HepG2 (cell line): ENCODE measurements around the gene CAMTA1. TPM values are rescaled to one million over a fixed set of nuclear protein-coding genes. Genes with fewer than 3 reads are reported as not detected.

Experiments used
- ATAC-seq: fragments of 200-7000 bp; cut with Tn5 transposase; 3 replicates; pipeline ENCODE4 v1.9.1; 2020; ENCODE audit warnings: mild to moderate bottlenecking, moderate library complexity
- BruUV-seq: library from RNA; stranded (reverse); fragments of 400-500 nt; replicated peaks from 2 replicates; lab custom pipeline; 2021; lab: Mats Ljungman, UMichigan
- CTCF ChIA-PET: fragments of 300-600 bp; formaldehyde crosslinking; extraction: SDS; loops from one replicate; lab custom pipeline; 2021; ENCODE audit warnings: low total read pairs, inconsistent platforms, low intra/inter-chr PET ratio; lab: Yijun Ruan, JAX
- POLR2A ChIA-PET: fragments of 350-600 bp; sonication (Branson Sonifier 250); formaldehyde crosslinking; loops from one replicate; lab custom pipeline; 2020; ENCODE audit warnings: antibody characterized with exemption, inconsistent platforms; lab: Yijun Ruan, JAX
- DNase-seq: peaks from one replicate; pipeline ENCODE4 v3.0.0-alpha.2; 2015; ENCODE audit warnings: low spot score
- FAIRE-seq: peaks from 3 replicates; lab custom pipeline; 2011; peaks lifted over from hg19 to GRCh38; lab: Jason Lieb, UNC
- H2AFZ ChIP-seq: one replicate; pipeline ENCODE4 v1.6.1; 2011; ENCODE audit warnings: low read length, inconsistent platforms
- H3K27ac ChIP-seq: fragments of 300-600 bp; 3 replicates; pipeline ENCODE4 v1.8.0; 2011; ENCODE audit warnings: mixed run types, mild to moderate bottlenecking, mixed read lengths, low read length, inconsistent platforms; ENCODE audit not compliant: insufficient read depth; ENCODE audit errors: extremely low read length
- H3K27me3 ChIP-seq, 2 experiments: fragments of 200-600 bp in 1 of 2; 2 replicates in 1 of 2; 3 replicates in 1 of 2; pipeline versions ENCODE4 v1.6.0 to v1.8.0; 2011; ENCODE audit warnings: low read length in 2 of 2, mild to moderate bottlenecking in 2 of 2, moderate library complexity in 2 of 2, inconsistent platforms in 1 of 2; ENCODE audit not compliant: insufficient read depth in 2 of 2, control insufficient read depth in 1 of 2
- H3K36me3 ChIP-seq, 2 experiments: fragments of 200-600 bp in 1 of 2; replicated peaks in 1 of 2; 2 replicates in 1 of 2; 3 replicates in 1 of 2; pipeline versions ENCODE4 v1.5.1 to v1.8.0; 2011; ENCODE audit warnings: low read length in 2 of 2, inconsistent platforms in 1 of 2; ENCODE audit not compliant: insufficient read depth in 2 of 2, control insufficient read depth in 1 of 2
- H3K4me1 ChIP-seq: 2 replicates; pipeline ENCODE4 v1.5.1; 2012; ENCODE audit warnings: low read length, inconsistent platforms; ENCODE audit not compliant: insufficient read depth
- H3K4me2 ChIP-seq: 2 replicates; pipeline ENCODE4 v1.6.0; 2011; ENCODE audit warnings: low read depth, low read length, inconsistent platforms
- H3K4me3 ChIP-seq, 3 experiments: fragments of 200-600 bp in 1 of 3; sonication (generic), shearing (Covaris generic) in 1 of 3; replicated peaks in 1 of 3; 2 replicates each; pipeline ENCODE4 v1.5.1; 2011 to 2016; ENCODE audit warnings: low read length in 3 of 3, inconsistent platforms in 2 of 3, low read depth in 2 of 3, mild to moderate bottlenecking in 2 of 3, control low read depth in 1 of 3, mixed read lengths in 1 of 3; ENCODE audit not compliant: insufficient read depth in 1 of 3
- H3K79me2 ChIP-seq: one replicate; pipeline ENCODE4 v1.6.1; 2011; ENCODE audit warnings: low read length, inconsistent platforms; ENCODE audit not compliant: insufficient read depth
- H3K9ac ChIP-seq: 2 replicates; pipeline ENCODE4 v1.6.0; 2011; ENCODE audit warnings: mild to moderate bottlenecking, low read depth, low read length, inconsistent platforms; ENCODE audit not compliant: insufficient read depth
- H3K9me3 ChIP-seq: 2 replicates; pipeline ENCODE4 v1.5.1; 2012; ENCODE audit warnings: mild to moderate bottlenecking, low read length
- H4K20me1 ChIP-seq: 2 replicates; pipeline ENCODE4 v1.6.0; 2011; ENCODE audit warnings: inconsistent platforms, mild to moderate bottlenecking, low read length, moderate library complexity; ENCODE audit not compliant: insufficient read depth
- AFF4 ChIP-seq: sonication (generic); formaldehyde crosslinking; IDR thresholded peaks from 2 replicates; pipeline ENCODE4 v1.4.0; 2020; ENCODE audit warnings: missing genetic modification reagents
- CENPX ChIP-seq: sonication (generic); formaldehyde crosslinking; IDR thresholded peaks from 2 replicates; pipeline ENCODE4 v1.9.0; 2021; ENCODE audit warnings: mild to moderate bottlenecking, missing genetic modification reagents, moderate library complexity
- CREM ChIP-seq, 2 experiments: sonication (generic) in 1 of 2; formaldehyde crosslinking in 1 of 2; IDR thresholded peaks; 2 replicates each; pipeline versions ENCODE4 v1.4.0 to v1.6.1; 2016 to 2020; ENCODE audit warnings: antibody characterized with exemption in 1 of 2, mild to moderate bottlenecking in 1 of 2, missing genetic modification reagents in 1 of 2
- FOSL1 ChIP-seq: sonication (generic); formaldehyde crosslinking; IDR thresholded peaks from 2 replicates; pipeline ENCODE4 v1.9.0; 2021; ENCODE audit warnings: missing genetic modification reagents, borderline replicate concordance
- HDAC1 ChIP-seq: sonication (generic); formaldehyde crosslinking; IDR thresholded peaks from 2 replicates; pipeline ENCODE4 v1.5.1; 2020; ENCODE audit warnings: mild to moderate bottlenecking, missing genetic modification reagents
- JDP2 ChIP-seq: sonication (generic); formaldehyde crosslinking; IDR thresholded peaks from 2 replicates; pipeline ENCODE4 v1.8.1; 2022; ENCODE audit warnings: missing genetic modification reagents, borderline replicate concordance
- RFXANK ChIP-seq: IDR thresholded peaks from 2 replicates; pipeline ENCODE4 v1.6.1; 2016
- STAG1 ChIP-seq: sonication (generic); formaldehyde crosslinking; IDR thresholded peaks from 2 replicates; pipeline ENCODE4 v1.4.0; 2020; ENCODE audit warnings: missing genetic modification reagents
- TFAP4 ChIP-seq: sonication (generic); IDR thresholded peaks from 2 replicates; pipeline ENCODE4 v1.6.1; 2016; ENCODE audit warnings: low read depth, borderline replicate concordance
- ZIK1 ChIP-seq: sonication (generic); formaldehyde crosslinking; IDR thresholded peaks from 2 replicates; pipeline ENCODE4 v1.5.0; 2020; ENCODE audit warnings: mild to moderate bottlenecking, low read depth, missing genetic modification reagents, borderline replicate concordance
- ZNF260 ChIP-seq: sonication (generic); formaldehyde crosslinking; IDR thresholded peaks from 2 replicates; pipeline ENCODE4 v1.4.0; 2020; ENCODE audit warnings: missing genetic modification reagents, low read depth, mild to moderate bottlenecking, borderline replicate concordance
- ZNF883 ChIP-seq: sonication (generic); formaldehyde crosslinking; IDR thresholded peaks from 2 replicates; pipeline ENCODE4 v1.5.1; 2020; ENCODE audit warnings: mild to moderate bottlenecking, missing genetic modification reagents; ENCODE audit errors: not compliant biosample characterization
- WGBS: methylation state at CpG from one replicate; pipeline ENCODE4 v1.1.6; 2017; ENCODE audit warnings: low lambda C conversion rate; 5-methylcytosine and 5-hydroxymethylcytosine counted together
- in situ Hi-C: cut with HindIII; loops from 2 replicates; pipeline ENCODE4 v1.10.0; 2017; ENCODE audit warnings: low pct_unique_long_range_greater_than_20kb; ENCODE audit not compliant: extremely low pct_ligation_motif_present
- intact Hi-C: fragments of 100-400 bp; cut with micrococcal nuclease; formaldehyde crosslinking; loops from one replicate; pipeline ENCODE4 v1.10.0; 2022; ENCODE audit not compliant: unreplicated experiment
- polyA plus RNA-seq, 8 experiments: library from polyadenylated mRNA; depleted of rRNA in 3 of 8; stranded (reverse) in 7 of 8; unstranded in 1 of 8; fragments of >200 nt; fragmentation: Illumina TruSeq in 4 of 8; extraction: Trizol in 4 of 8; gene quantifications; 2 replicates each; pipeline versions ENCODE4 v1.2.1 to v1.2.3, GENCODE V29; 2011 to 2016; ENCODE audit warnings: low read depth in 4 of 8, missing spikeins in 1 of 8, mixed read lengths in 1 of 8; ENCODE audit not compliant: insufficient read depth in 1 of 8
- total RNA-seq, 5 experiments: library from RNA; depleted of rRNA; stranded (reverse); fragments of >200 nt; fragmentation: Illumina TruSeq; extraction: Trizol; gene quantifications; 2 replicates each; pipeline ENCODE4 v1.2.3, GENCODE V29; 2016; ENCODE audit warnings: low read depth in 1 of 5
- TF ChIP-seq, protein P1 (sequence below): sonication (generic); formaldehyde crosslinking; conservative IDR thresholded peaks from 2 replicates; pipeline ENCODE4 v1.4.0; 2020; ENCODE audit warnings: mild to moderate bottlenecking, missing genetic modification reagents, moderate library complexity
- TF ChIP-seq, protein P2 (sequence below): sonication (generic); formaldehyde crosslinking; IDR thresholded peaks from 2 replicates; pipeline ENCODE4 v1.4.0; 2020; ENCODE audit warnings: missing genetic modification reagents

The CAMTA1 gene
- total and polyA plus RNA-seq, 2 of the 13 experiments (the other 11 are each of a cell fraction or from before 2014, with no cell fraction given), result 25.0 to 36.4 TPM

GRCh38 chr1:7440154-7440553 is 654.9 kb downstream of the CAMTA1 start:
- Histone ChIP-seq H3K4me2 (no peak overlapping the region), H3K9ac (no peak overlapping the region), H3K4me3 (no peak overlapping the region), H3K36me3 (no peaks in the 10 kb centered on the region), H3K27me3 (peaks cover 5 to 33% of the 10 kb centered on the region in 2 experiments), H2AFZ (no peak overlapping the region), H3K4me1 (no peaks in the 10 kb centered on the region), H3K27ac (no peak overlapping the region), H4K20me1 (no peaks in the 10 kb centered on the region), H3K79me2 (no peaks in the 10 kb centered on the region), H3K9me3 (no peaks in the 10 kb centered on the region)
- in situ Hi-C loops (no loop called here), intact Hi-C loops (no loop called here)
- ChIA-PET POLR2A (no interaction called here), CTCF (no interaction called here)
- no peak for DNase-seq
- no TSS peak for BruUV-seq
- no peak for ATAC-seq
- no peak for TF ChIP-seq ZIK1 (CRISPR knock-in tag)
- no peak for TF ChIP-seq ZNF883 (CRISPR knock-in tag)
- TF ChIP-seq, protein P1, sequence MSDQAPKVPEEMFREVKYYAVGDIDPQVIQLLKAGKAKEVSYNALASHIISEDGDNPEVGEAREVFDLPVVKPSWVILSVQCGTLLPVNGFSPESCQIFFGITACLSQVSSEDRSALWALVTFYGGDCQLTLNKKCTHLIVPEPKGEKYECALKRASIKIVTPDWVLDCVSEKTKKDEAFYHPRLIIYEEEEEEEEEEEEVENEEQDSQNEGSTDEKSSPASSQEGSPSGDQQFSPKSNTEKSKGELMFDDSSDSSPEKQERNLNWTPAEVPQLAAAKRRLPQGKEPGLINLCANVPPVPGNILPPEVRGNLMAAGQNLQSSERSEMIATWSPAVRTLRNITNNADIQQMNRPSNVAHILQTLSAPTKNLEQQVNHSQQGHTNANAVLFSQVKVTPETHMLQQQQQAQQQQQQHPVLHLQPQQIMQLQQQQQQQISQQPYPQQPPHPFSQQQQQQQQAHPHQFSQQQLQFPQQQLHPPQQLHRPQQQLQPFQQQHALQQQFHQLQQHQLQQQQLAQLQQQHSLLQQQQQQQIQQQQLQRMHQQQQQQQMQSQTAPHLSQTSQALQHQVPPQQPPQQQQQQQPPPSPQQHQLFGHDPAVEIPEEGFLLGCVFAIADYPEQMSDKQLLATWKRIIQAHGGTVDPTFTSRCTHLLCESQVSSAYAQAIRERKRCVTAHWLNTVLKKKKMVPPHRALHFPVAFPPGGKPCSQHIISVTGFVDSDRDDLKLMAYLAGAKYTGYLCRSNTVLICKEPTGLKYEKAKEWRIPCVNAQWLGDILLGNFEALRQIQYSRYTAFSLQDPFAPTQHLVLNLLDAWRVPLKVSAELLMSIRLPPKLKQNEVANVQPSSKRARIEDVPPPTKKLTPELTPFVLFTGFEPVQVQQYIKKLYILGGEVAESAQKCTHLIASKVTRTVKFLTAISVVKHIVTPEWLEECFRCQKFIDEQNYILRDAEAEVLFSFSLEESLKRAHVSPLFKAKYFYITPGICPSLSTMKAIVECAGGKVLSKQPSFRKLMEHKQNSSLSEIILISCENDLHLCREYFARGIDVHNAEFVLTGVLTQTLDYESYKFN (CRISPR knock-in tag), result no peak
- TF ChIP-seq, protein P2, sequence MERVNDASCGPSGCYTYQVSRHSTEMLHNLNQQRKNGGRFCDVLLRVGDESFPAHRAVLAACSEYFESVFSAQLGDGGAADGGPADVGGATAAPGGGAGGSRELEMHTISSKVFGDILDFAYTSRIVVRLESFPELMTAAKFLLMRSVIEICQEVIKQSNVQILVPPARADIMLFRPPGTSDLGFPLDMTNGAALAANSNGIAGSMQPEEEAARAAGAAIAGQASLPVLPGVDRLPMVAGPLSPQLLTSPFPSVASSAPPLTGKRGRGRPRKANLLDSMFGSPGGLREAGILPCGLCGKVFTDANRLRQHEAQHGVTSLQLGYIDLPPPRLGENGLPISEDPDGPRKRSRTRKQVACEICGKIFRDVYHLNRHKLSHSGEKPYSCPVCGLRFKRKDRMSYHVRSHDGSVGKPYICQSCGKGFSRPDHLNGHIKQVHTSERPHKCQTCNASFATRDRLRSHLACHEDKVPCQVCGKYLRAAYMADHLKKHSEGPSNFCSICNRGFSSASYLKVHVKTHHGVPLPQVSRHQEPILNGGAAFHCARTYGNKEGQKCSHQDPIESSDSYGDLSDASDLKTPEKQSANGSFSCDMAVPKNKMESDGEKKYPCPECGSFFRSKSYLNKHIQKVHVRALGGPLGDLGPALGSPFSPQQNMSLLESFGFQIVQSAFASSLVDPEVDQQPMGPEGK, result no peak
- TF ChIP-seq CENPX (CRISPR knock-in tag), result no peak
- TF ChIP-seq ZNF260 (CRISPR knock-in tag), result no peak
- no peak for TF ChIP-seq CREM (IDR thresholded peaks at IDR 0.05)
- TF ChIP-seq CREM (CRISPR knock-in tag; IDR thresholded peaks at IDR 0.05), result no peak
- TF ChIP-seq TFAP4, result no peak
- TF ChIP-seq HDAC1 (CRISPR knock-in tag), result no peak
- no peak for TF ChIP-seq JDP2 (CRISPR knock-in tag)
- no peak for TF ChIP-seq AFF4 (CRISPR knock-in tag)
- TF ChIP-seq RFXANK, result no peak
- no peak for TF ChIP-seq FOSL1 (CRISPR knock-in tag)
- no peak for TF ChIP-seq STAG1 (CRISPR knock-in tag)
- no peak for FAIRE-seq
- WGBS, result 50% methylated on average over 12 of the region's 13 CpGs
